ENCODE data around the gene PPFIBP1. TPM values are rescaled to one million over a fixed set of nuclear protein-coding genes. Genes with fewer than 3 reads are reported as not detected.
A peak's percentile ranks its signal among the peaks of the same experiment; 100 is the strongest.
"Not testable (repeated sequence)": the region's sequence is repeated elsewhere in the genome, so short reads cannot be mapped to it uniquely, and the experiment has no call there.

The PPFIBP1 gene
- polyA plus RNA-seq, 1 donor = 137 TPM

DNA sequence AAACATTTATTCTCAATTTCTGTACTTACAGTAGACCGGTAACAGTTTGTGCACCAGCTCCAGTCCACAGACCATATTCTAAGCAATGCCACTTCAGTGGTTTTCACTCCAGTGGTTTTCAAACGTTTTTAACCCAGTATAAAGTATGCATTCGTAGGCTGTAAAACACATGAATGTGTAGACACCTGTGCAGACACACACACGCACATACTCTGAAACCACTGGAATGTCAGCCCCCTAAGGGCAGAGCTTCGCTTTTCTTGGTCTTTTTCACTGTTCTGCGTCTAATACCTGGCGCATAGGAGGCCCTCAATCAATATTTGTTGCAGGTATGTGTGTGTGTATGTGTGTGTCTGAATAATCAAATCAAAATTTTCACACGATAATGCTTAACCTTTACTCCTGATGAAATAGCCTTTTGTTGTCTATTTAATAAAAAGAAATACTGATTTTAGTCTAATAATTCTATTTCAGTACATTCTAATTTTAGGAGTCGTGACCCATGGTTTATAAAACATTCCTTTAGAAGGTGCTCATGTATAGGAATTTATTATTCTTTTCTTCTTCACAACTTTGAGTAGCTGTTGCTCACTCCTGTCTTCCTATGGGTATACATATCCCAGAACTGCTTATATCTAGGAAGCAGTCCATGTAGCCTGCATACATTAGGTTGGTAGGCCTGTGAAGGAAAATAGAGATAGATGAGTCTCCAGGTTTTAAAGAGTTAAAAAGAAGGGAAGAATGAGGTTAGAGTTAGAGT, 98.6 kb downstream of the PPFIBP1 start:
- no peak for DNase-seq

DNA sequence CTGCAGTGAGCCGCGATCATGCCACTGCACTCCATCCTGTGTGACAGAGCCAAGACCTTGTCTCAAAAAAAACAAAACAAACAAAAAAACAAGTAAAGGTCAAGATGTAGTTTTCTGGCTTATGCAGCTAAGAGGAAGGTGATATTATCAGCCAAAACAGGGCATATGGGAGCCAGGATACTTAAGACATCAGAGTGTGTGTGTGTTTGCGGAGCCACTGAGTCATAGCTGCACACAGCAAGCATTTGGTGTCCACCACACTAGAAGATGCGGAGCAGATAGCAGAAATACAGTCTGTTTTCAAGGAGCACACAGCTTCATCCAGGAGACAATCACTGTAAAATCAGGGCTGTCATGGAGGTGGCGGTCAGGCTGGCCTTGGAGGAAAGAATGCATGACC, 99.6 kb downstream of the PPFIBP1 start:
- no peak for DNase-seq

DNA sequence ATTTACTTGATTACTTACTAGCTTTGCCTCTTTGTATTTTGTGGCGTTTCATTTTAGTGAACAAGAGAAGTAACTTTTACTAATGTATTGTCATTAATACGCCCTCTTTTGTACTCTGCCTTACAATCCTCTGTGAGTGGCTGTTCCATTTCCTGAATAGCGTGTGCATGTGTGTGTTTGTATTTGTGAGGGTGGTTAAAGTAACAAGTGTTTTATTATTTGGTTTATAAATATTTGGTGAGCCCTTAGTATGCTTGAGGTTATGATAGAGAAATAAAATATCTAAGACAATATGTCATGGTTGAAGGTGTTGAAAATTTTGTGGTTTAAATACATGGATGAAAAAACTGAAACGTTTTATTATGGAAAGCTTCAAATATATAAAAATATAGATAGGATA, 100.6 kb downstream of the PPFIBP1 start:
- DNase-seq = no peak

DNA sequence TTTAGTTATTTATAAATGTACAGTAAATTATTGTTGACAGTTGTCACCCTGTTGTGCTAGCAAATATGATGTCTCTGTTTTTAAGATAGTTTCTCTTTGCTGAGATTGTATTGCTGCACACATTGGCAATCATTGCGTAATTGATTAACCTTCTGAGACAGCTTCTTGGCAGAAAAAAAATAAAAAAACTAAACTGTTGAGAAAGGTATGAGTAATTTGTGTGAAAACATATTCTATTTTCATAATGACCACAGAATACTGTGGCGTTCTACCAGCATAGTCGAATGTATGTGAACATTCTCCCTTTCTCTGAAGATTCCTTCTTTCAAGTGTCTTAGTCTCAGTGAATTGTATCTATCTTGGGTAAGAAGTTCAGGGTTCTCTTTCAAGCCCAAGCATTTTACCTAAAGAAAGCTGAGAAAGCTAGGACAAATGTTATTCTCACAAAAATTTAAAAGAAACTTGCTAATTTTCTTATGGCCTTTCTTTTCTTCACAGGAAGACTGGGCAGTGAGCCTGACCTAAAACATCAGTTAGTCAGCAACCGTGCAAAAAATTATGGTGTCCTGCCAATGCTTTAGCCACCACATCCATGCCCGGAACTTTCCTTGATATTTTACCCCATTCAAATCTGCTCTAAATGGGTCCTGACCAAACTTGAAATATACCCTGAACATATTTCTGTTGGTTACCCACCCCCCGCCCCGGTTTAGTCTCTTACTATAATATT, 103.3 kb downstream of the PPFIBP1 start:
- no peak for DNase-seq

DNA sequence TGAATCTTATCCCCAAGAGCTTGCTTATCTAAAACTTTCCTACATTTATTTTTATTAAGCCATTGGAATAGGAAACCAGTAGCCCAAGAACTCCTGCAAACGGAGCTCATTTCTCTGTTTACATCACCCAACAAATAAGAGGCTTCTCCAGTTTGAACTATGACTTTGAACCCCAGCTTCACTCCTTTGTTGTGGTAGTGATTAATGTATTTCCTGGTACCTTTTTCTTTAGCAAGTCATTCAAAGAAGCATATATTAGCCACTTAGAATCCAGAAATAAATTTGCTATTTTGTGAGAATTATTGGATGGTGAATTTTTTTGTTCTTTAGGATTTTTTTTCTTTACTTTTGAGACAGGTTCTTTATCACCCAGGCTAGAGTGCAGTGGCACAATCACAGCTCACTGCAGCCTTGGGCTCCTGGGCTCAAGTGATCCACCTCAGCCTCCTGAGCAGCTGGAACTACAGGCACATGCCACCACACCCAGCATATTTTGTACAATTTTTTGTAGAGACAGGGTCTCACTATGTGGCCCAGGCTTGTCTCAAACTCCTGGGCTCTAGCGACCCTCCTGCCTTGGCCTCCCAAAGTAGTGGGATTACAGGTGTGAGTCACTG, 104.0 kb downstream of the PPFIBP1 start:
- not testable (repeated sequence) for DNase-seq

DNA sequence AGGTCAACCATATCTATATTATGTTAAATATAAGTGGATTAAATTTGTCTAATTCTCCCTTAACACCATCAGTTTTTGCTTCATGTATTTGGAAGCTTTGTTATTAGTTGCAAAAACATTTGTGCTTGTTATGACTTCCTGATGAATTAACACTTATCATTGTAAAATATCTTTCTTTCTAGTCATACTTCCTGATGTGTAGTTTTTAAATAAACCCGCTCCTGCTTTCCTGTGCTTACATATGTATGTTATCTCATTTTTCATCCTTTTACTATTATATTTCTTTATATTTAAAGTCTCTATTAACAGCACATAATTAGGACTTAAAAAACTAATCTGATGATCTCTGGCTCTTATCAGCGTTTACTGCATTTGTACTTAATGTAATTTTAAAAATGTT, 106.2 kb downstream of the PPFIBP1 start:
- DNase-seq = not testable (repeated sequence)

DNA sequence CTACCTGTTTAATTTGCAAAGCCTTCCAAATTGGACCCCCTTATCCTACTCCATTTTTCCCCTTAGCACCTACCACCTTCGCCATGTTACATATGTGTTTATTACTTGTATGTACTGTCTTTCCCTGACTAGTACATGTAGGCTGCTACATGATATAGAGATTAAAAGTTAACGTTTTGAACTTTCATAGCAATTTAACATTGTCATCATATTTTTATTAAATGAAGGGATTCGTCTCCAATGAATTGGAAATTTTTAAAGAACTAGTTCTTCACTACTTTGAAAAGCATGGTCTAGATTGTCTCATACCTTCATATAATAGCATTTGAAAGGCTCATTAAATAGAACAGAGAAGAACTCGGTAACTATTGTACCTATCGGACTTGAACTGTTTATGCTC, 107.4 kb downstream of the PPFIBP1 start:
- no peak for DNase-seq

DNA sequence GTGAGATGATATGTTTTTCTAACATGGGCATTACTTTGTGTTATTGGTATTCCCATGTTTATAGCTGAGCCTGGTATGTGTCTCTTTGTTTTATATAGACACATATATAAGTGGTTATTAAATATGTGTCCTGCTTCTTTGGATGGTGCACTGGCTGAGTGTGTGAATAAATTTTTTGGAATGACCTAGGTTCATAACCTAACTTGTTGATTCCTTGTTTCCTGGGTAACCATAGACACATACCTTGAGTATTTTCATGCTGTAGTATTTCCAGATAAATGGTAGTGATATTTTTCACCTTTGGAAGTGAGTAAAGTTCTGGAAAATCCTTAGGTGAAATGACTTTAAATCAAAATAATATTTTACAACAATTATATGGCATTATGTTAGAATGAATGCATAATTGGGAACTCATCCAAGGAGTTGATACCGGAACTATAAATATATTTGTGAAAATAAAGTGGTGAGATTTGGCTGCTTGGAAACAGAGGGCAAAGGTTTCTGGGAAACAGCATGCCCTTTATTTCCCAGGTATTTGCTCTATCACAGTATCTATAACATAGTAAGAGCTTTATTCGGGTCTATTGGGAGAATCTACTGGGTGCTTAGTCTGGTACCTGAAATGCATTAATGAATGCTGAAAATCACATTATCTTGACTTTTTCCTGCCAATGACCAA, 107.9 kb downstream of the PPFIBP1 start:
- no peak for DNase-seq

DNA sequence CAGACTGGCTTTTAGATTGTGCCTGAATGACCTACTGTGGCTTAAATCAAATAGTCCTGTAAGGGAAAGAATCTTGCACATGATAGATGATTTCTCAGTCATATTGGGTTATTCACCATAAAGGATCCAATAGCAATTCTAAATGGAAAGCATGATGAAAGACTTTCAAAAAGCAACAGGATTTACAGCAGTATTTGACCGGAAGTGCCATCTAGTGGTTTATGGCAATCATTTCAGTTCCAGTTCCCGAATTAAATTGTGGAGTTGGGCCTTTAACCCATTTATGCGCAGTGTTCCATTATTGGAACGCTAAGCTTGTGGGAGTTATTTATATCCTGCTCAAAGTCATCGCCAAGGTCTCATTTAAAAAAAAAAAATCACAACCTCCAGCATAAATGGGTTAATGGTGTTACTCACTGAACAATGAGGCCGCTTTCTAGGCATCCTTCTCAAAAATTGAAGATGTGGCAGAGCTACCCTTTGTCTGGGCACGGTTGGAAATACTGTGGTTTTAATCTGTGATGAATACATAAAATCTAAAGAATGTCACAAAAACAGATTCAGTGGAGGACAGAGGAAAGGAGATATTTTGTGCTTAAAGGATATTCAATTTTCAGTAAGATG, 111.5 kb downstream of the PPFIBP1 start:
- peak; percentile 39 for DNase-seq

DNA sequence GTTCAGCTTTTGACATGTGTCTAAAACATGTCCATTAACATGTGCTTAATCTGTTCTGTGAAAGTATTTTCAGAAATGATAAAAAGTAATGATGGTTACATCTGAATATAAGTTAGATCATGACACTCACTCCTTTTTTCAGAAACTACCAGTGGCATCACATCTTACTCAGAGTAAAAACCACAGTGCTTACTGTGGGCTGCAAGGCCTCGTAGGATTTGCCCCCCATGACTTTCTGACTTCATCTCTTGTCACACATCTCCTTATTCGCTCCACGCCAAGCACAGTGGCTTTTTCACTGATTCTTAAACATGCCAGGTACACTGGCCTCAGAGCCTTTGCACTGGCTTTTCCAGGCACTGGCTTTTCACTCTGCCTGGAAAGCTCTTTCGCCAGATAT, 112.6 kb downstream of the PPFIBP1 start:
- DNase-seq = not testable (repeated sequence)

DNA sequence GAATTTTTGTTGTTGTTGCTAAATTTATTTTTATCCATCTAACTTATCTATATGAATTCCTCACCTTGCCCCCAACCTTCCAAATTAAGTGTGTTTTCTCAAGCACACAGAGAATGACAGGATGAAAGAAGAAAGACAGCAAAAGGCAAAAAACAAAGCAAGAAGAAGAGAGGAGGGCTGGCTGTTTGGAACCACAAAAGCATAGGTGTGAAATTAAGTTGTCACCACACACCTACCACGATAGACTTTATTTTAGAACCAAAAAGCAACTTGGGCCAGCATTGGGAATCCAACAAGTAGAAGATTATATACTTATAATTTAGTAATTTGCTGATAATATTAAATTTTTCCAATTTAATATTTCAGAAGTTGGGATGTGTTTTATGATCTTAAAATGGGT, 113.5 kb downstream of the PPFIBP1 start:
- no peak for DNase-seq

DNA sequence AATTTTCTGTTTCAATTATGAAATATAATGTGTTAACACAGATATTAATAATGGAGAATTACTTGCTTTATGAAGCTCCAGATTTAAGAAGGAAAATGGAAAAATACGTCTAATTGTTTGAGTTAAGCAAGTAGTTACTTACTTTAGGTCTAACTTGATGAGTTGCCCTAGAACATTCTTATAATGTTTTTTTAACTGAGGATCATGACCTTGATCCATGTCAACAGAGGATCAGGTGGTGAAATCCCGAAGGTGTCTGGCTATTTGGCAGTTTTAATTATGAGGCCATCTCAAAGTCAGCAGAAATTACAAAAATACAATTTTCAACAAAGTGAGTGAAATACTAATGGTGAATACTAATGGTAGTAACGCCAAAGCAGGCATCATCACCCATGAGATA, 115.3 kb downstream of the PPFIBP1 start:
- DNase-seq = no peak

DNA sequence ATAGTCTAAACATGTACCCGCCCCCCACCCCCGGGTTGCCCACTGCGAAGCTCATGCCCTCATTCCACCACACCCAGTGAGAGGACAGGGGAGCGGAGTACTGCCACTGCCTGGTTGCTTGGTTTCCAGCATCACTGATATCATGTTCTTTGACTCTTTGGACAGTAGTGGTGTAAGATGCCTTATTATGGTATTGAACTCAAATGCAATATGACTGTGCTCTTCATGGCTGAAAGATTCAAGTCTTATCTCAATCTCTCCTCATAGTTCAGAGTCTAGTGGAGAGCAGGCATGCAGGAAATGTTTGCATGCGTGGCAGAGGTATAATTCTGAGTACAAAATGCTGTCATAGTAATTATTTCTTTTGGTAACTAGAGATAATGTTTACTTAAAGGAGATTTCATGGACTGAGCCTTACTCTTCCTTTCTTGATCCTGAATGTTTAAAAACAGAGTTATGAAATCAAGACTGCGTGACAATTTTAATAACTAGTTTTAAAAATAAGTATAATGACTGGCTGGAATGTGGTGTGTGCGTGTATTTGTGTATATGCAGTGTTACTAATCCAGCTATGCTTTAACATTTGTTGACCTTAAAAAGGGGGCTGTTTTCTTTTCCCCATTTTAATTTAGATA, 116.7 kb downstream of the PPFIBP1 start:
- DNase-seq = not testable (repeated sequence)

DNA sequence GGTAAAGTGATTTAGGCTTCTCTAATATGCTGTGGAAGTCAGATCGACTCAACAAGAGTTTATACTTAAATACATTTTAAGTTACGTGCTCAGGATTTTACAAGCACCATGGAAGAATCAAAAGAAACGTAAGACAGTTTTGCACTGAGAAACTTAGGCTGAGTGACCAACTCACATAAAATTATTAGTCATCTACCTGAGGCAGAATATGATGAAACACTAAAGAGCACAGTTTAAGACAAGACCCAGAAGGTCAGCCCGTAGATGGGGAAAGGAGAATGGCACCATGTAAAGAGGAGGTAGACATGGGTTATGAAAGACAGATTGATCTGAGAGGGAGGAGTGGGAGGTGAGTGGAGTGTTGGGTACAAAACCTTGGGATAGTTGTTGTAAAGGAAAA, 118.4 kb downstream of the PPFIBP1 start:
- DNase-seq = not testable (repeated sequence)

DNA sequence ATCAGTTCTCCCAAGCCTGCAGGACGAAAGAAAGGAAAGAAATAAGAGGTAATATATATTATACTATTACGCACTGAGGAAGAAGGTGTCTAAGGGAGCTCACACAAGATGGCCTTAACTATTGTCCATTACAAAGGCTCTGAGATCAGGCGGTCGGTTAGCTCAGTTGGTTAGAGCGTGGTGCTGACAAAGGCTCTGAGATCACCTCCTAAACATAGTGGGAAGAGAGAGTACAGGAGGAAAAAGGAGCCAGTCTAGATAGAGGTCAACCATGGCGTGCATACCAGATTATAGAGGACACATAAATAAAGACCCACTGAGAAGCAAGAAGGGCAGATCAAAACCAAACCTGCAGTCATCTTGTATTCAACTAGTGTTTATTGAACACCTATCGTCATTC, 118.9 kb downstream of the PPFIBP1 start:
- DNase-seq = not testable (repeated sequence)

DNA sequence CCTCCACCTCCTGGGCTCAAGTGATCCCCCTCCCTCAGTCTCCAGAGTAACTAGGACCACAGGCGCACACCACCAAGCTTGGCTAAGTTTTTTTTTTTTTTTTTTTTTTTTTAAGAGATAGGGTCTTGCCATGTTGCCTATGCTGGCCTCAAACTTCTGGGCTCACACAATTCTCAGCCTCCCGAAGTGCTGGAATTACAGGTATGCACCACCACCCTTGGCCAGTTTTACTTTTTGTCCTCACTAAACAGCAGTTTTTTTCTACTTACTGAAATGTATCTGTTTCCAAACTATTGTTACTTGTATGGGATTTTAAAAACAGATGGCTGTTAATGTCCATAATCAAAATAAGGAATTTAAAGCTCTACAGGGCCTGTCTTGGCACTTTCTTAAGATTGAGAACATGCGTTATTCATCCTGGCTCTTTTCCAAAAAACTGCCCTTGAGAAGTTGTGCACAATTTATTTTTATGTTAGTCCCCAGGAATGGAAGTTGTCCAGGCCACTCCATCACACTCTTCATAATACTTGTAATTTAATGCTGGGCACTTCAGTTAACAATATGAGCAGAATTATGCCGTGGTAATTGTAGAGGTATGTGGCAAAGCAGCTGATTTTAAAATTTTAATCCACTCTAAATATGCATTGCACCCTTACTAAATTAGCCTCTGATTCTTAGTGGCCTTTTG, 120.3 kb downstream of the PPFIBP1 start:
- peak; percentile 29 for DNase-seq

DNA sequence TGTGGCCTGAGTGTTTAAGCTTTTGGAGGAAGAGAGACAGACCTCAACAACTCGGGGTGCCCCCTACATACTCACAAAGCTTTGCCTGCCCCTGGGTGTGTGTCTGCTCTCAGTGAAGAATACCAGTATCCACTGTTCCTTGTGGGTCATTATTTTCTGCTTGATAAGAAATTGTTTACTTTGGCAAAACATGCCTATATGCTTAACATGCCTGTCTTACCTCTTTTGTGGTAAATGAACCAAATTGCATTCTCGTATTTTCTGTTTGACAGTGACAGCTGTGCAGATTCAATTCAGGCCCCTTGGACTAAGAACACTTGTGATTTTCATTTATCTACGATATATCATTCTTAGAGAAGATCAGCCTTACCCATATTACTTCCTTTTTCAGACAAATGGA, 121.7 kb downstream of the PPFIBP1 start:
- no peak for DNase-seq

DNA sequence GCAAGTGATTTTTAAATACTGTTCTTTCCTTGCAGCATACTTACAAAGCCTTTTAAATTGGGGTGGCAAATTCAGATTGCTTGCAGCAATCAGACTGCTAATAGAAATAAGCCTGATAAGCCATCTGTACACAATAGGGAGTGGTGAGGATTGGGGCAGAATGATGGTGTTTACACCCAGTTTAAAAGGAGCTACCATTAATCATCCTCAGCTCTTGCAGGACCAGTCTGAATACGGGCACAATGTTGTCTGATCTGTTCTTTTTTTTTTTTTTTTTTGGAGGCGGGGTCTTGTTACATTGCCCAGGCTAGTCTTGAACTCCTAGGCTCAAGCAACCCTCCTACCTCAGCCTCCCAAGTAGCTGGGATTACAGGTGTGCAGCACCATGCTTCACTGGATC, 122.1 kb downstream of the PPFIBP1 start:
- no peak for DNase-seq

DNA sequence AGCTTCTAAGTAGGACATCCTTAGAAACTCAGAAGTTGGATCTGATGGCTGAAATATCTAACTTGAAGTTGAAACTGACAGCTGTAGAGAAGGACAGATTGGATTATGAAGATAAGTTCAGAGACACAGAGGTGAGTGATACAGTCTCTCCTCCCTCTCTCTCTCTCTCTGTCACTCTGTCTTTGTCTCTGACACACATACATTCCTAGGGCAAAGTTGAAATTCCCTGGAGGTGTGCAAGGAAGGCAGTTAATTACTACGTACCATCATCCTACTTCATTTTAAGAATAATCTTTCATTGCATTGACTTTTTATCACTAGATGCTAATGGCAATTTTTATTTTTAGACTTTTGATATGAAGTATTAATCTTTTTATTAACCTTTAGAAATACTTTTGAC, 126.0 kb downstream of the PPFIBP1 start:
- no peak for DNase-seq

DNA sequence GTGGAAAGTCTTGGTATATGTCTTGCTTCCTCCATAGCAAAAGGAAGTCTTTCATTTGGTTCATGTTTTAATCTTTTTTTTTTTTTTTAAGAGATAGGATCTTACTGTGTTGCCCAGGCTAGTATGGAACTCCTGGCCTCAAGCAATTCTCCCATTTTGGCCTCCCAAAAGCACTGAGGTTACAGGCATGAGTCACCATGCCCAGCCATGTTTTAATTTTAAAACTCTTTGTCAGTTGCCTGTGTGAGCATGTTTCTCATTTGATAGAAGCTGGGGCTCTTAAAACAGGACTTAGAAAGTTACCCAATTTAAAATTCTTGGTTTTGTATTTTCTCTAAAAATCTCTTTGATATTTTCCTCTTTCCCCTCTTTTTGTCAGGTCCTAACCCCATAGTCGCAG, 127.2 kb downstream of the PPFIBP1 start:
- DNase-seq = no peak

DNA sequence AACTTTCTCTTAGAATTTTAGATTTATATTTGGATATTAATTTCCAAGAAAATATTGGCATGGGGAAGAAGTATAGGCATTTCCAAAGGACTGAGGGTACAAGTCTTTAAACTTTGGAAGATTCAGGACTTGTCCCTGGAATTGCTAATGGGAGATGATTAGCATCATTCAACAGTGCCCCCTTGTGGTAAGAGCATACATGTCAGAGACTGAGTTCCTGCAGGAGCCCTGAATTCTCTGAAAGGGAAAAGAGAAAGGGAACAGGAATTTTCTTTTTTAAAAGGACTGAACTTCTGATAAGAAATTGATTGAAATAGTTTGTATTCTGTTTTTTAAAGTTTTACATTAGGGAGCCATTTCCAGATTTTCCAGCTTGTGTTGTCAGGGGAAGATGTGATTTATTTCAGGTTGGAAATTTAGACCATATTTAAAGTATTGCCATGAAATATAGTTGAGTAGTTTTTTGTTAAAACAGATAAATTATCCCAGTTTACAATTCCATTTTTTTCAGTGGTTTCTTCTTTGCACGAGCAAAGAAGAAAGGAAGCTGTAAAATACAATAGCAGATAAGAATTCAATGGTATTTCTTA, 128.3 kb downstream of the PPFIBP1 start:
- DNase-seq = peak; percentile 86

Data from left kidney (tissue), 2 donors.